HG02938 (cell line): ENCODE measurements around the gene BAIAP2L2.
"Not testable (repeated sequence)": the region's sequence is repeated elsewhere in the genome, so short reads cannot be mapped to it uniquely, and the experiment has no call there.

Experiments used
- ATAC-seq: cut with Tn5 transposase; IDR thresholded peaks from one replicate; pipeline ENCODE4 v1.9.1; 2021; ENCODE audit warnings: mild to moderate bottlenecking, moderate library complexity; ENCODE audit not compliant: unreplicated experiment

BAIAP2L2 gene

GRCh38 chr22:38041760-38042487 is 68.6 kb downstream of the BAIAP2L2 start:
- no peak for ATAC-seq

- ATAC-seq: no peak
Measured at GRCh38 chr22:38040953-38041759, 69.3 kb downstream of the BAIAP2L2 start.

GRCh38 chr22:38038890-38039812 is 71.3 kb downstream of the BAIAP2L2 start:
- no peak for ATAC-seq

GRCh38 chr22:38038426-38038825 is 72.1 kb downstream of the BAIAP2L2 start:
- no peak for ATAC-seq

GRCh38 chr22:38037367-38038150 is 72.9 kb downstream of the BAIAP2L2 start:
- not testable (repeated sequence) for ATAC-seq

- ATAC-seq: no peak
Measured at GRCh38 chr22:38036392-38037062, 74.0 kb downstream of the BAIAP2L2 start.

GRCh38 chr22:38035530-38035885 is 75.0 kb downstream of the BAIAP2L2 start:
- ATAC-seq: no peak
